Lower lobe of right lung (tissue), 2 donors: ENCODE measurements around the gene RHOBTB3. TPM values are rescaled to one million over a fixed set of nuclear protein-coding genes. Genes with fewer than 3 reads are reported as not detected.

Experiments
- ATAC-seq, 2 donors: fragments of 200-7000 bp; cut with Tn5 transposase; one replicate each; pipeline ENCODE4 v1.9.1; 2020 to 2022; ENCODE audit warnings: mild to moderate bottlenecking in 2 of 2, moderate library complexity in 2 of 2
- DNase-seq: peaks from one replicate; pipeline ENCODE4 v3.0.0-alpha.2; 2020
- H3K27ac ChIP-seq: fragments of 200-600 bp; one replicate; pipeline ENCODE4 v1.8.0; 2022
- H3K27me3 ChIP-seq: fragments of 200-600 bp; one replicate; pipeline ENCODE4 v1.8.0; 2022; ENCODE audit warnings: low read depth
- H3K36me3 ChIP-seq: fragments of 200-600 bp; one replicate; pipeline ENCODE4 v1.8.0; 2022; ENCODE audit warnings: mild to moderate bottlenecking
- H3K4me1 ChIP-seq: fragments of 200-600 bp; one replicate; pipeline ENCODE4 v1.8.0; 2022
- H3K4me3 ChIP-seq: fragments of 200-600 bp; one replicate; pipeline ENCODE4 v1.8.0; 2022; ENCODE audit warnings: mild to moderate bottlenecking
- H3K9me3 ChIP-seq: fragments of 200-600 bp; one replicate; pipeline ENCODE4 v1.8.0; 2022
- intact Hi-C: fragments of 100-400 bp; cut with DNase I; formaldehyde crosslinking; loops from one replicate; pipeline ENCODE4 v1.11.0; 2022
- total RNA-seq: library from RNA; stranded (reverse); fragmentation: NEBNext Ultra II Directional; extraction: Animal tissue kit (Norgen Biotek cat#: 25700); gene quantifications from one replicate; pipeline ENCODE4 v1.2.1, GENCODE V29; 2021
- TF ChIP-seq, protein P1 (sequence below): fragments of 200-600 bp; IDR thresholded peaks from one replicate; pipeline ENCODE4 v1.8.0; 2022; ENCODE audit warnings: antibody characterized with exemption, mild to moderate bottlenecking
- donor health status: DM: no; HTN: yes; CAD: no; lungs with severe emphysema.

RHOBTB3 gene
- total RNA-seq, 1 donor from 2014 or later: 51.7 TPM

GRCh38 chr5:95822542-95823181, 91.5 kb downstream of the RHOBTB3 start, which contains the start of gene GLRX:
Gene GLRX, minus strand, starts transcription at chr5:95822726. Its CDS starts 64 bp downstream, at chr5:95822662.
- Histone ChIP-seq H3K9me3 (no peaks in the 10 kb centered on the region), H3K4me1 (peaks cover 66% of the 10 kb centered on the region), H3K4me3 (peak within 1 kb of the TSS; percentile 79), H3K27ac (peak within 1 kb of the TSS; percentile 91), H3K36me3 (no peaks in the 10 kb centered on the region), H3K27me3 (no peaks in the 10 kb centered on the region)
- DNase-seq: peak; percentile 75
- intact Hi-C loops: no loop called here
- TF ChIP-seq, protein P1, sequence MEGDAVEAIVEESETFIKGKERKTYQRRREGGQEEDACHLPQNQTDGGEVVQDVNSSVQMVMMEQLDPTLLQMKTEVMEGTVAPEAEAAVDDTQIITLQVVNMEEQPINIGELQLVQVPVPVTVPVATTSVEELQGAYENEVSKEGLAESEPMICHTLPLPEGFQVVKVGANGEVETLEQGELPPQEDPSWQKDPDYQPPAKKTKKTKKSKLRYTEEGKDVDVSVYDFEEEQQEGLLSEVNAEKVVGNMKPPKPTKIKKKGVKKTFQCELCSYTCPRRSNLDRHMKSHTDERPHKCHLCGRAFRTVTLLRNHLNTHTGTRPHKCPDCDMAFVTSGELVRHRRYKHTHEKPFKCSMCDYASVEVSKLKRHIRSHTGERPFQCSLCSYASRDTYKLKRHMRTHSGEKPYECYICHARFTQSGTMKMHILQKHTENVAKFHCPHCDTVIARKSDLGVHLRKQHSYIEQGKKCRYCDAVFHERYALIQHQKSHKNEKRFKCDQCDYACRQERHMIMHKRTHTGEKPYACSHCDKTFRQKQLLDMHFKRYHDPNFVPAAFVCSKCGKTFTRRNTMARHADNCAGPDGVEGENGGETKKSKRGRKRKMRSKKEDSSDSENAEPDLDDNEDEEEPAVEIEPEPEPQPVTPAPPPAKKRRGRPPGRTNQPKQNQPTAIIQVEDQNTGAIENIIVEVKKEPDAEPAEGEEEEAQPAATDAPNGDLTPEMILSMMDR: no peak
- peak; percentile 68 to 84 for ATAC-seq

GRCh38 chr5:95823218-95823737, 92.1 kb downstream of the RHOBTB3 start:
- no peak for DNase-seq
- Histone ChIP-seq H3K27me3 (no peaks in the 10 kb centered on the region), H3K27ac (peak overlapping the region; percentile 91), H3K4me1 (peaks cover 66% of the 10 kb centered on the region), H3K4me3 (peak overlapping the region; percentile 79), H3K9me3 (no peaks in the 10 kb centered on the region), H3K36me3 (no peaks in the 10 kb centered on the region)
- ATAC-seq: peak in 1 of 2 donors; percentile 3
- intact Hi-C loops: no loop called here
- TF ChIP-seq, protein P1: no peak

- Histone ChIP-seq H3K4me1 (peaks cover 63% of the 10 kb centered on the region), H3K27ac (peak overlapping the region; percentile 91), H3K36me3 (no peaks in the 10 kb centered on the region), H3K4me3 (peak overlapping the region; percentile 79), H3K9me3 (no peaks in the 10 kb centered on the region), H3K27me3 (no peaks in the 10 kb centered on the region)
- TF ChIP-seq, protein P1: no peak
- intact Hi-C loops: no loop called here
- DNase-seq: peak; percentile 75
- ATAC-seq: peak; percentile 69 to 74
Measured at GRCh38 chr5:95823738-95824609, 92.8 kb downstream of the RHOBTB3 start.

- intact Hi-C loops: no loop called here
- no peaks in the 10 kb centered on the region for H3K36me3 ChIP-seq
- TF ChIP-seq, protein P1: no peak
- peak overlapping the region; percentile 91 for H3K27ac ChIP-seq
- no peaks in the 10 kb centered on the region for H3K9me3 ChIP-seq
- no peak for DNase-seq
- H3K4me1 ChIP-seq: peaks cover 56% of the 10 kb centered on the region
- no peak overlapping the region for H3K4me3 ChIP-seq
- ATAC-seq: no peak
- no peaks in the 10 kb centered on the region for H3K27me3 ChIP-seq
Measured at GRCh38 chr5:95824747-95825146, 93.6 kb downstream of the RHOBTB3 start.

DNA sequence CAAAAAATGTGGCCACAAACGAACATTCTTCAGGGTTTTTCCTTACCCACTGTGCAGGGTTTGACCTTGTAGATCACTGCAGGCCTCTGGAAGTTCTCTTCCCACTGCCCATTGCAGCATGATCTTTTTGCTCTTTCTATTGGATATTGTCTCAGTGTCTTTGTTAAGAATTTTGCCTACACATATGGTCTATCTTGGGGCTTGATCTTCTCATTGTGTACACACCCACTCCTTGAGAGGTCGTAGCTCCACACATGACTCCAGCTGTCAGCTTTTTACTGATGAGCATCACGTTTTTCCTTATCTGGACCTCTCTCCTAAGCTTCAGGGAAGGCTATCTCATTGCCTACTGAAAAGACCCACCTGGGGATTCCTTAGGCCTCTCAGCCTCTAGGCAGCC, 94.4 kb downstream of the RHOBTB3 start:
- TF ChIP-seq, protein P1: no peak
- Histone ChIP-seq H3K27ac (no peak overlapping the region), H3K4me1 (peaks cover 49% of the 10 kb centered on the region), H3K36me3 (no peaks in the 10 kb centered on the region), H3K9me3 (no peaks in the 10 kb centered on the region), H3K4me3 (no peak overlapping the region), H3K27me3 (no peaks in the 10 kb centered on the region)
- ATAC-seq (no peak), DNase-seq (no peak)
- intact Hi-C loops: no loop called here
